Activated CD4-positive, alpha-beta T cell treated with anti-CD3 and anti-CD28 coated beads for 1 hour (primary cell): ENCODE measurements around the gene PLCE1.

Experiments used
- DNase-seq: peaks from one replicate; pipeline ENCODE4 v3.0.0-alpha.2; 2020

PLCE1 gene

DNA sequence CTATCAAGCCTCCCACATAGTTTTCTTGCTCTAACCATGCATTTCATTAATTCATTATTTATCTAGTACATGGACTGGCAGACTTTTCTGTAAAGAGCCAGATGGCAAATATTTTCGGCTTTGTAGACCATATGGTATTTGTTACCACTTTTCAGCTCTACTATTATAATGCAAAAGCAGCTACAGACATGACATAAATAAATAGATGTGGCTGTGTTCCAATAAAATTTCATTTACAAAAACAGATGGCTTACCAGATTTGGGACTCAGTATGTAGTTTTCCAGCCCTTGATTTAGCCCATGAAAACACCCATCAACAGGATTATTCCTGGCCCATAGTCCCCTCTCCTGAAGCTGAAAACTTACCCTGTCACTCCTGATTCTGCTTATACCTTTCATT is 32.1 kb downstream of the PLCE1 start:
- DNase-seq, result no peak

DNA sequence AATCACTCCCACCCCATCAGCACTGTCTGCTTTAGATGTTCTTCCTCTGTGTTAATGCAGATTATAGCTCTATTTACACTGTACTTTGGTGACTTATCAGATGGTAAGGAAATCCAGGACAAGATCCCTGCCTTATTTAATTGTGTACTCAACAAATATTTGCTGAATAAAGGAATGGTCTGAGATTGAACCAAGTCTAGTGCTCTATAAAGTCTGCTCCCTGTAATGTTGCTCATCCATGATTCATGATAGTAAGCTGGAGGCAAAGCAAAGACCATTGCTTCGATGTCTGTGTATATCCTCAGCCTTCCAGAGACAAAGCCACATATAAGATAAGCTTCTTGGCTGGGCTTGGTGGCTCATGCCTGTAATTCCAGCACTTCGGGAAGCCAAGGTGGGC is 33.5 kb downstream of the PLCE1 start:
- no peak for DNase-seq

DNA sequence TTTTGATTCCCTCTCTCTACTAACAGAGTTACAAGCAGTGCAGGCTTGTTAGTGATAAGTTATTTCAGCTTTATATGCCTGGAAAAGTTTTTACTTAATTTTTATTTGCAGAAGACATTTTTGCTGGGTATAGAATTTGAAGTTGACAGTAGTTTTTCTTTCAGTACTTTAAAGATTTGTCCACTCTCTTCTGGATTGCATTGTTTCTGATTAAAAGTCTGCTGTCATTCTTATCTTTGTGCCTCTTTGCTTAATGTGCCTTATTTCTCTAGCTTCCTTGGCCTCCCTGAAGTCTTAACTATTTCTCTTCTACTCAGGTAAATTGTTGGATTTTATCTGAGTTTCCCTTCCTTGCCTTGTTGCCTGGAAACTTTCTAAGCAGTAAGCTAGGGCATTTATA is 36.2 kb downstream of the PLCE1 start:
- no peak for DNase-seq

DNA sequence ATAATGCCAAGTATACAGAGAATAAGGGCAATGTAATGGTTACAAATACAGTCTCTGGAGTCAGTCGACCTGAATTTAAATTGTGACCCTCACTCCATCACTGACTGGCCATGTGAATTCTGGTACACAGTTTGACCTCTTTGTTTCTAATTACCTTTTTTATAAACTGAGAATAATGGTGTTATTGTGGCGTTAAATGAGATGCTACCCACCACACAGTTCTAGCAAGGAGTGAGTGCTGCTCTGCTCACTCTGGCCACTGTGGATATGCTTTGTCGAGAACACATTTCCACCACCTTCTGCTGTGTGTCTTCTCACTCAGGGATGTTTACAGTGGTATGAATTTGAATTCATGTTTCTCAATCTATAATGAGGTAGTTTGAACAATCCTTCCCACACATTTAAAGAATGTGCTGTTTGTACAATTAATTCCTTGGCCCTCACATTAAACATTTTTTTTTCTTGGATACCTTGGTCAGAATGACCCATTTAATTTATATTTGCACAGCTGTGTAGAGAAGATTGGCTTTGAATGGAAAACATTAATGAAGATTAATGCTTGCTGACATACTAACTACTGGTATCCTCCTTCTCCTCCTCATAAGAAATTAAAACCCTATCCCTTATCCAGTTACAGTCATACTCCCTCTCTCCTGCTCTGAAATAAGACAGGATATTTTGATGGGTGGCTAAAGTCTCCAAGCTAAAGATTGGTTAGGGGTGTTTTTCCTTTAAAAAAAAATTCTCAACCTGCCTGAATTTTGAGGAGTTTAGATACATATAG is 42.4 kb downstream of the PLCE1 start:
- DNase-seq, result no peak

GRCh38 chr10:94036766-94037033 is 43.0 kb downstream of the PLCE1 start:
- no peak for DNase-seq

DNA sequence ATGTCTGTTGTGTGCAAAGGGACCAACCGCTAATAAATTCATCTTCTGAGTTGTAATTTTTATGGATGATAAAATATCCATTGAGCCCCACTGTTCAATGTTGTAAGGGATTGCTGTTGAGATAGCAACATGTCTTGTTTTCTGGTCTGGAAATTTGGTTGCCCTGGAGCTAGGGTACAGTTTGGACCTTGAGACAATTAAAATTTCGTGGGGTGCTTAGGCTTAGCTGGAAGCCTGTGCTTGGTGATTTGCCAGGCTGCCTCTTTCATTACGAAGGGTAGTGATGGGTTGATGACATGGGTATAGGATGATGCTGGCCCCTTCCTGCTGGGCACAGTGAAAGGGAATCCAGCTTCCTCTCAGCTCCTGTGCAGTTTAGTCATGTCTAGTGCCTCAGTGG is 43.6 kb downstream of the PLCE1 start:
- no peak for DNase-seq

- DNase-seq, result no peak
Measured at GRCh38 chr10:94038024-94038423, 44.3 kb downstream of the PLCE1 start.

DNA sequence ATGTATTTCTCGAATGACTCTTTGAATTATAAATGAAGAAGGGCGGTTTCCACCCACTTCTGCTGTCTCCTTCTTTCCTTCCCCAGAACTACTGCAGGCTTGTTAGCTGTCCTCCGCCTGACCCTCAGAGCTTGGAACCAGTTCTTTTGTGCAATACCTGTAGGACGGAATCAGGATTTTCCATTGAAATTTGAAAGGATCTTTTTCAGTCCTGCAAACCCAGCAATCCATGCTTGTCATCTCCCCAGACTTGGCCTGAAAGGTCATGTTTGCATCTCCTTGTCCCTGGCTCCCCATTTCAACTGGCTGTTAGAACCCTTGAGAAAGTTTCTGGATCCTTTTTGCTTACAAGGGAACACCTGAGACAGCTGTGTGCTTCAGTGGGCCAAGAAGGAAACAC is 47.5 kb downstream of the PLCE1 start:
- DNase-seq, result no peak

GRCh38 chr10:94042001-94042833 is 48.5 kb downstream of the PLCE1 start:
- no peak for DNase-seq

DNA sequence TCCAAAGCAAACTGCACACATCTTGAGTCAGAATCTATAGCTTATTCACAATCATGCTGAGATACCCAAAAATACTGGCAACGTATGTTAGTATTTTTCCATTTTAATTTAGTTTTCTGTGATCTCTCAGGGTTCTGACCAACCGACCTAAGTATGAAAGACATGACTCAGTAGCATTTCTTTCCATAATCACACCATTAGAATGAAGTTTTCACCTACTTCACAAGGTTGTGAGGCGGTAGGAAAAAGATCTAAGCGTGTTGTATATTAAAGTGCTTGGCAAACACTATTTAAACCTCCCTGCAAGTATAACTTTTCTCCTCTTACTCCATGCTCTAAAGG is 49.1 kb downstream of the PLCE1 start:
- DNase-seq, result no peak
